Mesodermal cell (in vitro differentiated cells): Measurements from ENCODE around the gene LLGL2.

Experiments
- H3K27ac ChIP-seq: 2 replicates; pipeline ENCODE4 v1.7.0; 2013; ENCODE audit warnings: mild to moderate bottlenecking, low read depth, low read length, moderate library complexity; ENCODE audit not compliant: severe bottlenecking
- H3K36me3 ChIP-seq: 2 replicates; pipeline ENCODE4 v1.7.1; 2013; ENCODE audit warnings: mild to moderate bottlenecking, low read length, moderate library complexity; ENCODE audit not compliant: control insufficient read depth, insufficient read depth
- H3K4me1 ChIP-seq: one replicate; pipeline ENCODE4 v1.7.1; 2013; ENCODE audit warnings: mild to moderate bottlenecking, low read length; ENCODE audit not compliant: insufficient read depth, control insufficient read depth, poor library complexity, severe bottlenecking
- H3K4me3 ChIP-seq: 2 replicates; pipeline ENCODE4 v1.7.0; 2013; ENCODE audit warnings: low read length, control low read depth, mild to moderate bottlenecking; ENCODE audit not compliant: insufficient read depth, poor library complexity, severe bottlenecking; ENCODE audit errors: extremely low read depth
- H3K9me3 ChIP-seq: 2 replicates; pipeline ENCODE4 v1.7.1; 2013; ENCODE audit warnings: mild to moderate bottlenecking, low read length, moderate library complexity; ENCODE audit not compliant: control insufficient read depth
- whole genome bisulfite sequencing, 2 experiments: methylation state at CpG; one replicate each; pipeline ENCODE4 v1.1.5; 2013; ENCODE audit warnings: missing lambda C conversion rate in 2 of 2; ENCODE audit not compliant: insufficient coverage in 2 of 2; 5-methylcytosine and 5-hydroxymethylcytosine counted together

Gene LLGL2

GRCh38 chr17:75611851-75612429, 86.4 kb downstream of the LLGL2 start:
- Histone ChIP-seq H3K27ac (no peak overlapping the region), H3K9me3 (no peaks in the 10 kb centered on the region), H3K4me1 (no peaks in the 10 kb centered on the region), H3K36me3 (no peaks in the 10 kb centered on the region), H3K4me3 (no peak overlapping the region)
- WGBS, 2 experiments = 91 to 96% methylated on average over 14 to 20 of the region's 20 CpGs

- H3K4me1 ChIP-seq = no peaks in the 10 kb centered on the region
- WGBS, 2 experiments = 88 to 92% methylated on average over 18 to 27 of the region's 27 CpGs
- no peak overlapping the region for H3K4me3 ChIP-seq
- H3K36me3 ChIP-seq = no peaks in the 10 kb centered on the region
- no peaks in the 10 kb centered on the region for H3K9me3 ChIP-seq
- no peak overlapping the region for H3K27ac ChIP-seq
Observed at GRCh38 chr17:75612906-75613626, 87.6 kb downstream of the LLGL2 start.

- WGBS, 2 experiments = 82 to 84% methylated on average over 6 to 10 of the region's 12 CpGs
Observed at GRCh38 chr17:75614006-75614405, 88.5 kb downstream of the LLGL2 start.

GRCh38 chr17:75614556-75615270, 89.2 kb downstream of the LLGL2 start:
- H3K9me3 ChIP-seq = no peaks in the 10 kb centered on the region
- WGBS, 2 experiments = 88 to 89% methylated on average over 13 to 17 of the region's 19 CpGs
- no peak overlapping the region for H3K27ac ChIP-seq
- no peaks in the 10 kb centered on the region for H3K4me1 ChIP-seq
- no peak overlapping the region for H3K4me3 ChIP-seq
- no peaks in the 10 kb centered on the region for H3K36me3 ChIP-seq

More at GRCh38 chr17:75614006-75614405, 88.5 kb downstream of the LLGL2 start:
- no peaks in the 10 kb centered on the region for H3K9me3 ChIP-seq
- H3K36me3 ChIP-seq = no peaks in the 10 kb centered on the region
- H3K4me1 ChIP-seq = no peaks in the 10 kb centered on the region
- no peak overlapping the region for H3K27ac ChIP-seq
- H3K4me3 ChIP-seq = no peak overlapping the region

- Histone ChIP-seq H3K4me3 (no peak overlapping the region), H3K4me1 (no peaks in the 10 kb centered on the region), H3K36me3 (no peaks in the 10 kb centered on the region), H3K9me3 (no peaks in the 10 kb centered on the region), H3K27ac (no peak overlapping the region)
- 88 to 94% methylated on average over 10 to 11 of the region's 11 CpGs for WGBS, 2 experiments
Observed at GRCh38 chr17:75615301-75615700, 89.8 kb downstream of the LLGL2 start.

- WGBS, 2 experiments = 91 to 92% methylated on average over 21 to 22 of the region's 24 CpGs
- H3K4me1 ChIP-seq = no peaks in the 10 kb centered on the region
- no peaks in the 10 kb centered on the region for H3K9me3 ChIP-seq
- H3K36me3 ChIP-seq = no peaks in the 10 kb centered on the region
- H3K4me3 ChIP-seq = no peak overlapping the region
- H3K27ac ChIP-seq = no peak overlapping the region
Observed at GRCh38 chr17:75616521-75617122, 91.1 kb downstream of the LLGL2 start.

- WGBS, 2 experiments = 94 to 96% methylated on average over 16 of the region's 16 CpGs
- Histone ChIP-seq H3K36me3 (no peaks in the 10 kb centered on the region), H3K4me3 (no peak overlapping the region), H3K9me3 (no peaks in the 10 kb centered on the region), H3K27ac (no peak overlapping the region), H3K4me1 (no peaks in the 10 kb centered on the region)
Observed at GRCh38 chr17:75617218-75617617, 91.7 kb downstream of the LLGL2 start.

- Histone ChIP-seq H3K9me3 (no peaks in the 10 kb centered on the region), H3K4me1 (no peaks in the 10 kb centered on the region), H3K4me3 (no peak overlapping the region), H3K27ac (no peak overlapping the region), H3K36me3 (no peaks in the 10 kb centered on the region)
- WGBS, 2 experiments = 83 to 89% methylated on average over 7 to 8 of the region's 11 CpGs
Observed at GRCh38 chr17:75617675-75618074, 92.2 kb downstream of the LLGL2 start.

GRCh38 chr17:75619506-75620431, 94.3 kb downstream of the LLGL2 start:
- Histone ChIP-seq H3K4me1 (peaks cover 2% of the 10 kb centered on the region), H3K36me3 (no peaks in the 10 kb centered on the region), H3K4me3 (no peak overlapping the region), H3K9me3 (no peaks in the 10 kb centered on the region), H3K27ac (no peak overlapping the region)
- 78 to 82% methylated on average over 30 to 36 of the region's 36 CpGs for WGBS, 2 experiments

- H3K4me1 ChIP-seq = peaks cover 5% of the 10 kb centered on the region
- no peaks in the 10 kb centered on the region for H3K9me3 ChIP-seq
- no peaks in the 10 kb centered on the region for H3K36me3 ChIP-seq
- no peak overlapping the region for H3K4me3 ChIP-seq
- no peak overlapping the region for H3K27ac ChIP-seq
- 84 to 100% methylated on average over 1 to 2 of the region's 4 CpGs for WGBS, 2 experiments
Observed at GRCh38 chr17:75621489-75621888, 96.0 kb downstream of the LLGL2 start.
